ENCODE results near the gene PDIA5. TPM values are rescaled to one million over a fixed set of nuclear protein-coding genes. Genes with fewer than 3 reads are reported as not detected.

Gene PDIA5
- total RNA-seq, 1 experiment from 2014 or later: 41.5 TPM

- no peak for TF ChIP-seq FOXJ3 (CRISPR knock-in tag; IDR thresholded peaks at IDR 0.05; ENCODE audit: borderline replicate concordance)
Observed at GRCh38 chr3:123153125-123154019, 86.5 kb downstream of the PDIA5 start (continued).

GRCh38 chr3:123154020-123154985 lies 87.5 kb downstream of the PDIA5 start:
- POLR2A ChIA-PET: no interaction called here
- H3K4me1 Mint-ChIP-seq: no peaks in the 10 kb centered on the region
- TF ChIP-seq CTCF (IDR thresholded peaks at IDR 0.05): no peak
- TF ChIP-seq SP1 (CRISPR knock-in tag; conservative IDR thresholded peaks at IDR 0.05): no peak
- no peak for TF ChIP-seq HMGXB4 (CRISPR knock-in tag; IDR thresholded peaks at IDR 0.05)
- no peak for TF ChIP-seq MYBL2 (CRISPR knock-in tag; IDR thresholded peaks at IDR 0.05)
- no peak for TF ChIP-seq ZNF416 (CRISPR knock-in tag; IDR thresholded peaks at IDR 0.05)
- TF ChIP-seq IRF2 (CRISPR knock-in tag; IDR thresholded peaks at IDR 0.05; ENCODE audit: borderline replicate concordance, low read depth): no peak
- no peak for TF ChIP-seq AR (CRISPR knock-in tag; IDR thresholded peaks at IDR 0.05)
- TF ChIP-seq ZNF671 (CRISPR knock-in tag; IDR thresholded peaks at IDR 0.05): no peak
- TF ChIP-seq ATF2 (CRISPR knock-in tag; IDR thresholded peaks at IDR 0.05; ENCODE audit: borderline replicate concordance, low read depth): no peak
- no peak for TF ChIP-seq ZNF219 (CRISPR knock-in tag; IDR thresholded peaks at IDR 0.05; ENCODE audit: borderline replicate concordance)
- no peak for TF ChIP-seq ZNF425 (CRISPR knock-in tag; conservative IDR thresholded peaks at IDR 0.05)
- TF ChIP-seq E2F4 (CRISPR knock-in tag; IDR thresholded peaks at IDR 0.05; ENCODE audit: borderline replicate concordance, low read depth): no peak

More at GRCh38 chr3:123154020-123154985, 87.5 kb downstream of the PDIA5 start:
- no peaks in the 10 kb centered on the region for H3K9me3 Mint-ChIP-seq
- CTCF ChIA-PET: no interaction called here
- H3K36me3 Mint-ChIP-seq: peaks cover 15% of the 10 kb centered on the region
- DNase-seq (ENCODE audit: low spot score) (no peak), ATAC-seq (no peak)
- no peak overlapping the region for H3K4me3 Mint-ChIP-seq
- no peaks in the 10 kb centered on the region for H3K27me3 Mint-ChIP-seq (ENCODE audit: low read depth)
- no peak overlapping the region for H3K27ac Mint-ChIP-seq

All from WTC11 (cell line).